ENCODE results near the gene MSH2.

DNA sequence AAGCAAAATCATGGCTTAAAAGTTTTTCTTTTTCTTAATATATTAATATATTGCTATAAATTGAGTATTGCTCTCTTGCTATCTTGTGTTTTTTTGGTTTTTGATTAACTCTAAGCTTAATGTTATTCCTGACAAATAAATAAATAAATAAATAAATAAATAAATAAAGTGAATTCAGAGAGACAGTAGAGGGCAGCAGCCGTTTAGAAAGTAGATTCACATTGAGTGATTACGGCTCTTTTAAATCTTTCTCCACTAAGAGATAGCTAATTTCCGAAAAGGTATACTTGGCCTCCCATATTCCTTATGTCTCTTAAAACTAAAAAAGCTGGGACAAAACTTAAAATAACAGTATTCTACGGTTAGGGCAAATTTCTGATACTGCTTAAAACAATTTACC lies 34.3 kb downstream of the MSH2 start:
- TF ChIP-seq POLR2A (IDR thresholded peaks at IDR 0.05; ENCODE audit: low read length) = no peak
- TF ChIP-seq GATA1 (IDR thresholded peaks at IDR 0.05; ENCODE audit: low read depth, low read length) = no peak

All from erythroblast (primary cell).